Spleen (tissue), 7 donors: ENCODE results near the gene OGT.

Source experiments
- CTCF ChIP-seq, 11 experiments: fragments of 200-600 bp in 7 of 11; fragments of 450-650 bp in 4 of 11; sonication (generic) in 4 of 11; IDR thresholded peaks in 8 of 11; conservative IDR thresholded peaks in 3 of 11; 1 replicate in 7 of 11; 2 replicates in 4 of 11; pipeline versions ENCODE4 v1.4.0 to v1.8.0; 2016 to 2021; ENCODE audit warnings: antibody characterized with exemption in 11 of 11, inconsistent platforms in 4 of 11, mild to moderate bottlenecking in 1 of 11
- POLR2A ChIP-seq, 3 donors: fragments of 450-650 bp; IDR thresholded peaks; one replicate each; pipeline ENCODE4 v1.5.1; 2017; ENCODE audit warnings: antibody characterized with exemption in 3 of 3, mild to moderate bottlenecking in 1 of 3
- POLR2AphosphoS5 ChIP-seq, 3 donors: sonication (generic); formaldehyde crosslinking; IDR thresholded peaks; one replicate each; pipeline ENCODE4 v1.5.1; 2017; ENCODE audit warnings: antibody characterized with exemption in 3 of 3
- donor health status: DM: no; HTN: no; CAD: no; lungs with moderate emphysema.
- donor health status: DM: no; HTN: no; CAD: no.
- donor health status: DM: no; HTN: no; CAD: no.

GRCh38 chrX:71492231-71493065 is 40.5 kb upstream of the OGT start:
- TF ChIP-seq CTCF (IDR thresholded peaks at IDR 0.05 in 8 of 11, conservative IDR thresholded peaks at IDR 0.05 in 3 of 11): no peak
- TF ChIP-seq POLR2AphosphoS5 (IDR thresholded peaks at IDR 0.05): peak; percentile 36 to 79 (median 73)
- TF ChIP-seq POLR2A (IDR thresholded peaks at IDR 0.05): no peak
